ENCODE data around the gene ELK3. TPM values are rescaled to one million over a fixed set of nuclear protein-coding genes. Genes with fewer than 3 reads are reported as not detected.

The ELK3 gene
- 1 to 10 TPM; 4.9 to 8.0 TPM for total RNA-seq

GRCh38 chr12:96193725-96194575 lies at the start of gene ELK3:
Gene ELK3, plus strand, starts transcription at chr12:96194375.
- TF ChIP-seq CTCF (IDR thresholded peaks at IDR 0.05): no peak
- TF ChIP-seq POLR2A (IDR thresholded peaks at IDR 0.05): peak; percentile 27 to 72 (median 68)
- no peaks in the 10 kb centered on the region for H3K9me3 ChIP-seq
- peak; percentile 85 for ATAC-seq
- peak within 1 kb of the TSS; percentile 40 to 78 (median 70) for H3K27ac ChIP-seq
- H3K36me3 ChIP-seq (replicated peaks in 1 of 2; ENCODE audit: insufficient read depth in 1 of 2, low read depth in 2 of 2): no peaks in the 10 kb centered on the region
- H3K4me3 ChIP-seq: peak within 1 kb of the TSS; percentile 58 to 72
- WGBS, 2 donors: 5 to 11% methylated on average over 33 to 42 of the region's 75 CpGs
- H3K27me3 ChIP-seq: no peaks in the 10 kb centered on the region
- intact Hi-C loops (cut with DNase I): no loop called here
- peak; percentile 63 to 74 (median 72) for DNase-seq
- H3K4me1 ChIP-seq: peaks cover 9% of the 10 kb centered on the region

GRCh38 chr12:96146747-96147146 lies 47.4 kb upstream of the ELK3 start:
- 62 to 65% methylated on average over 2 of the region's 2 CpGs for WGBS, 2 donors
- no peaks in the 10 kb centered on the region for H3K9me3 ChIP-seq

GRCh38 chr12:96150442-96150841 lies 43.7 kb upstream of the ELK3 start:
- no peaks in the 10 kb centered on the region for H3K4me1 ChIP-seq
- no peak overlapping the region for H3K4me3 ChIP-seq
- intact Hi-C loops (cut with DNase I): no loop called here
- DNase-seq: no peak
- WGBS, 2 donors: 60 to 64% methylated on average over 2 to 5 of the region's 5 CpGs
- TF ChIP-seq POLR2A (IDR thresholded peaks at IDR 0.05) (no peak), CTCF (IDR thresholded peaks at IDR 0.05) (no peak)
- H3K9me3 ChIP-seq: no peaks in the 10 kb centered on the region
- no peak overlapping the region for H3K27ac ChIP-seq
- H3K36me3 ChIP-seq (replicated peaks in 1 of 2; ENCODE audit: insufficient read depth in 1 of 2, low read depth in 2 of 2): no peaks in the 10 kb centered on the region
- no peak for ATAC-seq
- no peaks in the 10 kb centered on the region for H3K27me3 ChIP-seq

More at GRCh38 chr12:96146747-96147146, 47.4 kb upstream of the ELK3 start:
- H3K4me1 ChIP-seq: no peaks in the 10 kb centered on the region
- H3K4me3 ChIP-seq: no peak overlapping the region
- intact Hi-C loops (cut with DNase I): no loop called here
- no peak for DNase-seq
- no peaks in the 10 kb centered on the region for H3K36me3 ChIP-seq (replicated peaks in 1 of 2; ENCODE audit: insufficient read depth in 1 of 2, low read depth in 2 of 2)
- H3K27me3 ChIP-seq: no peaks in the 10 kb centered on the region
- no peak for ATAC-seq
- TF ChIP-seq POLR2A (IDR thresholded peaks at IDR 0.05) (no peak), CTCF (IDR thresholded peaks at IDR 0.05) (no peak)
- H3K27ac ChIP-seq: no peak overlapping the region

GRCh38 chr12:96152164-96152563 lies 42.0 kb upstream of the ELK3 start:
- WGBS, 2 donors: 84% methylated on average over 9 to 11 of the region's 11 CpGs
- H3K9me3 ChIP-seq: no peaks in the 10 kb centered on the region
- no peak overlapping the region for H3K4me3 ChIP-seq
- H3K27ac ChIP-seq: no peak overlapping the region
- TF ChIP-seq POLR2A (IDR thresholded peaks at IDR 0.05): no peak
- TF ChIP-seq CTCF (IDR thresholded peaks at IDR 0.05): no peak
- no peak for ATAC-seq
- DNase-seq: no peak
- H3K27me3 ChIP-seq: no peaks in the 10 kb centered on the region
- no peaks in the 10 kb centered on the region for H3K36me3 ChIP-seq (replicated peaks in 1 of 2; ENCODE audit: insufficient read depth in 1 of 2, low read depth in 2 of 2)
- no peaks in the 10 kb centered on the region for H3K4me1 ChIP-seq
- intact Hi-C loops (cut with DNase I): no loop called here

All from body of pancreas (tissue), 4 donors.